Mesenchymal stem cell (in vitro differentiated cells and primary cell): ENCODE data around the gene BTN3A1.
A peak's percentile ranks its signal among the peaks of the same experiment; 100 is the strongest.

Experiments used
- DNase-seq: peaks from one replicate; pipeline ENCODE4 v3.0.0-alpha.2; 2013
- H2AFZ ChIP-seq: one replicate; pipeline ENCODE4 v1.6.1; 2013; ENCODE audit warnings: low read depth, mild to moderate bottlenecking, control low read depth, inconsistent platforms, low read length, moderate library complexity
- H2AK5ac ChIP-seq: 2 replicates; pipeline ENCODE4 v1.6.1; 2013; ENCODE audit warnings: low read length, moderate library complexity, mild to moderate bottlenecking, inconsistent platforms; ENCODE audit not compliant: severe bottlenecking
- H2BK120ac ChIP-seq: one replicate; pipeline ENCODE4 v1.6.1; 2013; ENCODE audit warnings: low read depth, mild to moderate bottlenecking, inconsistent platforms, low read length, moderate library complexity
- H2BK12ac ChIP-seq, 2 experiments: one replicate each; pipeline ENCODE4 v1.6.1; 2013; ENCODE audit warnings: inconsistent platforms in 2 of 2, low read length in 2 of 2, mild to moderate bottlenecking in 2 of 2, moderate library complexity in 2 of 2, control low read depth in 1 of 2
- H2BK15ac ChIP-seq: one replicate; pipeline ENCODE4 v1.6.1; 2013; ENCODE audit warnings: mild to moderate bottlenecking, low read depth, inconsistent platforms; ENCODE audit not compliant: poor library complexity, severe bottlenecking
- H2BK5ac ChIP-seq: 2 replicates; pipeline ENCODE4 v1.6.1; 2013; ENCODE audit warnings: low read depth, mild to moderate bottlenecking, low read length, control low read depth, inconsistent platforms; ENCODE audit not compliant: poor library complexity, severe bottlenecking
- H3K14ac ChIP-seq, 2 experiments: one replicate each; pipeline ENCODE4 v1.6.1; 2013; ENCODE audit warnings: inconsistent platforms in 2 of 2, low read length in 2 of 2, control low read depth in 1 of 2, mild to moderate bottlenecking in 1 of 2, moderate library complexity in 1 of 2
- H3K18ac ChIP-seq, 2 experiments: one replicate each; pipeline ENCODE4 v1.6.1; 2013; ENCODE audit warnings: inconsistent platforms in 2 of 2, low read length in 2 of 2, control low read depth in 1 of 2, low read depth in 1 of 2, mild to moderate bottlenecking in 1 of 2
- H3K23ac ChIP-seq, 2 experiments: one replicate each; pipeline ENCODE4 v1.6.1; 2013; ENCODE audit warnings: inconsistent platforms in 2 of 2, low read length in 2 of 2, mild to moderate bottlenecking in 2 of 2, moderate library complexity in 2 of 2, control low read depth in 1 of 2
- H3K27ac ChIP-seq: 2 replicates; pipeline ENCODE4 v1.5.1; 2013; ENCODE audit warnings: mild to moderate bottlenecking, moderate library complexity, low read length, control low read depth, inconsistent platforms; ENCODE audit not compliant: poor library complexity, severe bottlenecking
- H3K27me3 ChIP-seq, 2 experiments: 2 replicates each; pipeline versions ENCODE4 v1.6.1 to v1.7.0; 2013; ENCODE audit warnings: low read length in 2 of 2, mild to moderate bottlenecking in 2 of 2, moderate library complexity in 2 of 2, control low read depth in 1 of 2, inconsistent platforms in 1 of 2; ENCODE audit not compliant: control insufficient read depth in 1 of 2, insufficient read depth in 1 of 2
- H3K36me3 ChIP-seq, 2 experiments: 2 replicates each; pipeline versions ENCODE4 v1.6.1 to v1.7.0; 2013; ENCODE audit warnings: low read length in 2 of 2, control low read depth in 1 of 2, inconsistent platforms in 1 of 2, low read depth in 1 of 2, mild to moderate bottlenecking in 1 of 2; ENCODE audit not compliant: insufficient read depth in 2 of 2, control insufficient read depth in 1 of 2
- H3K4ac ChIP-seq, 2 experiments: one replicate each; pipeline ENCODE4 v1.6.1; 2013; ENCODE audit warnings: inconsistent platforms in 2 of 2, low read length in 2 of 2, mild to moderate bottlenecking in 2 of 2, moderate library complexity in 2 of 2, control low read depth in 1 of 2, low read depth in 1 of 2
- H3K4me1 ChIP-seq: 2 replicates; pipeline ENCODE4 v1.6.1; 2013; ENCODE audit warnings: low read depth, low read length, control low read depth; ENCODE audit not compliant: control insufficient read depth, insufficient read depth
- H3K4me2 ChIP-seq: 2 replicates; pipeline ENCODE4 v1.6.1; 2013; ENCODE audit warnings: low read length, mild to moderate bottlenecking, inconsistent platforms; ENCODE audit not compliant: poor library complexity, severe bottlenecking
- H3K4me3 ChIP-seq, 2 experiments: 2 replicates each; pipeline versions ENCODE4 v1.5.1 to v1.7.0; 2013; ENCODE audit warnings: low read length in 2 of 2, mild to moderate bottlenecking in 2 of 2, control low read depth in 1 of 2, low read depth in 1 of 2; ENCODE audit not compliant: insufficient read depth in 1 of 2
- H3K79me1 ChIP-seq: replicated peaks from 2 replicates; pipeline ENCODE4 v1.6.1; 2013; ENCODE audit warnings: mild to moderate bottlenecking, control low read depth, low read length, inconsistent platforms; ENCODE audit not compliant: poor library complexity, severe bottlenecking
- H3K9ac ChIP-seq: 2 replicates; pipeline ENCODE4 v1.7.0; 2013; ENCODE audit warnings: mild to moderate bottlenecking, low read length, moderate library complexity
- H3K9me3 ChIP-seq: 2 replicates; pipeline ENCODE4 v1.7.0; 2013; ENCODE audit warnings: mild to moderate bottlenecking, low read length; ENCODE audit not compliant: control insufficient read depth
- H4K8ac ChIP-seq: one replicate; pipeline ENCODE4 v1.6.1; 2013; ENCODE audit warnings: inconsistent platforms, mild to moderate bottlenecking, low read length, moderate library complexity
- H4K91ac ChIP-seq: one replicate; pipeline ENCODE4 v1.6.1; 2013; ENCODE audit warnings: mild to moderate bottlenecking, low read length, inconsistent platforms
- WGBS: methylation state at CpG from one replicate; pipeline ENCODE4 v1.1.7; 2013; ENCODE audit warnings: mixed read lengths; 5-methylcytosine and 5-hydroxymethylcytosine counted together

The BTN3A1 gene

DNA sequence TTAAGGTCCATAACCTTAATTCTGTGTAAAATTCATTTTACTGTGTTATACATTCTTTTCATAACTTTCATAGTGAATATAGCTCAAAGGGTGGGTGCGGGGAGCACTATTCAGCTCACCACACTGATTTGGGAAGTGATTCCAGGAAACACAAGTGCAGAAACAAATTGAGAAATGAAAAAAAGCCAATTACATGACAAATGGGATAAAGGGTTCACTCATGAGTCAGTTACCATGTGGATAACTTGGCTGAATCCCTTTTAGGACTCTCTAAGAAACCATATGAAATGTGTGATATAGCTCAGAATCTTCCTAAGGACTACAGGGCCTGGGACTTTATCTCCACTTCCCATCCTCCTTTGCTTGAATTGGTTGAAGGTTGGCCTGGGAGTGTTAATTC is 52.6 kb downstream of the BTN3A1 start:
- Histone ChIP-seq H4K91ac (no peak overlapping the region), H2BK15ac (no peak overlapping the region), H2BK120ac (no peak overlapping the region), H3K4me3 (no peak overlapping the region), H3K27me3 (no peaks in the 10 kb centered on the region), H3K4me2 (no peak overlapping the region), H3K9me3 (no peaks in the 10 kb centered on the region), H3K4ac (no peak overlapping the region), H2BK5ac (no peak overlapping the region), H3K9ac (no peak overlapping the region), H3K18ac (no peak overlapping the region), H2BK12ac (no peak overlapping the region), H4K8ac (no peak overlapping the region), H3K4me1 (peaks cover 10% of the 10 kb centered on the region), H3K79me1 (no peaks in the 10 kb centered on the region), H3K36me3 (peaks cover 11 to 33% of the 10 kb centered on the region in 2 experiments), H2AK5ac (no peak overlapping the region), H3K27ac (no peak overlapping the region), H3K14ac (no peak overlapping the region), H2AFZ (no peak overlapping the region), H3K23ac (no peak overlapping the region)
- DNase-seq = no peak
- 100% methylated on average over 1 of the region's 1 CpG for WGBS

DNA sequence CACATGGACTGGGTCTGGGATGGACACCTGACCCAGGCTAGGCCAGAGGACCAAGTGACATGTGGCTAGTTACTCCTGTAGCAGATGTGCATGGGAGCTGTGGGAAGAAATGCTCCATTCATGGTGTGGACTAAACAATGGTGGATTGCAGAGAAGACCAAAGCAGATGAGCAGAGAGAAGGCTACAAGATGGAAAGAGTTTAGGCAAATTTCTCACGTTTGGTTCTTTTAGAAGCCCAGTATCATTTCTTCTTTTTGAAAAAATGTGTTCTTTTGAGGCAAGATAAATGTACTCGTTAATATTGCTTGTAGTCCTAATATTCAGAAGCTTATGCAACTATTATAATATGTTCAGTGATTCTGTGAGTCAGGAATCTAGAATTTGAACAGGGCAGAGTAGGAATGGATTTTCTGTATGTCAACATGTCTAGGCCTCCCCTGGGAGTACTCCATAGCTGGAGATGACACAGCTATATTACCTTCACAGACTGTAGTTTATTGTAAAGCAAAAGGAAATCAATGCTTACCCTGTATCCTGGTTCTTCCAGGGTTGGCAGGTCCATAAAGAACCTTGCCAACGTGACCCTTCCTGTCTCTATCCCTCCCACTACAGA is 53.4 kb downstream of the BTN3A1 start:
- peaks cover 2% of the 10 kb centered on the region for H3K79me1 ChIP-seq
- H3K27me3 ChIP-seq = no peaks in the 10 kb centered on the region
- H2AK5ac ChIP-seq = no peak overlapping the region
- no peak for DNase-seq
- H2BK120ac ChIP-seq = no peak overlapping the region
- H3K4ac ChIP-seq = no peak overlapping the region
- H2BK12ac ChIP-seq = no peak overlapping the region
- H3K14ac ChIP-seq = peak overlapping the region in 1 of 2 experiments; percentile 22
- H4K8ac ChIP-seq = no peak overlapping the region
- peaks cover 16 to 33% of the 10 kb centered on the region in 2 experiments for H3K36me3 ChIP-seq
- no peaks in the 10 kb centered on the region for H3K9me3 ChIP-seq
- no peak overlapping the region for H3K27ac ChIP-seq
- no peak overlapping the region for H2AFZ ChIP-seq
- no peak overlapping the region for H3K9ac ChIP-seq
- H2BK15ac ChIP-seq = no peak overlapping the region
- peaks cover 13% of the 10 kb centered on the region for H3K4me1 ChIP-seq
- H3K4me3 ChIP-seq = no peak overlapping the region
- no peak overlapping the region for H4K91ac ChIP-seq
- WGBS = 61% methylated on average over 2 of the region's 3 CpGs
- H2BK5ac ChIP-seq = no peak overlapping the region
- no peak overlapping the region for H3K23ac ChIP-seq
- H3K4me2 ChIP-seq = no peak overlapping the region
- H3K18ac ChIP-seq = no peak overlapping the region

DNA sequence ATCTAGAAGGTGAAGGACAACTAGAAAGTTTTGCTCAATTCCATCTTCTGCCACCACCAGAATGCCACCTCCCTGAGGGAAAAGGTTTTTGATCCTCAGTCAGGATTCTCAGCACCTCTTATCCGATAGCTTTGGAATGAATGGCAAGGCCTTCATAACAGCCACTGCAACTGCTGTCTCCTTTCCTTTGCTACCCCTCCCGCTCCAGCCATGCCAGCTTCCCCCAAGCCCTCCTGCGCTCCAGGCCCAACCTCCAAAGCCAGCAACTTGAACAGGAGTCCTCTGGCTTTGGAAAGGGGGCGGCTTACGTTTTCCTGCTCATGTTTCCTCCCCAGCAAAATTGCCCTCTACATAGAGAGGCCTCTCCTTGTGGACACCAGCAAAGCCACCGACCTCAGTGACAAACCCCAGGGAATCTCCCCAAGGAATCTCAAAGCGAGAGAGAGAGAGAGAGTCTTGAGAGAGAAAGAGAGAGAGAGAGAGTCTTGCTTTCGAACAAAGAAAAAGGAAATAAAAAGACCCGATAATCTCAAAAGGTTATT is 55.3 kb downstream of the BTN3A1 start:
- WGBS = 37% methylated on average over 6 of the region's 9 CpGs
- H2BK120ac ChIP-seq = peak overlapping the region; percentile 11
- H3K27ac ChIP-seq = peak overlapping the region; percentile 59
- DNase-seq = no peak
- peaks cover 11 to 27% of the 10 kb centered on the region in 2 experiments for H3K36me3 ChIP-seq
- H3K79me1 ChIP-seq = peaks cover 3% of the 10 kb centered on the region
- H2BK5ac ChIP-seq = peak overlapping the region; percentile 39
- peak overlapping the region; percentile 71 for H4K91ac ChIP-seq
- H3K4me2 ChIP-seq = peak overlapping the region; percentile 22
- peak overlapping the region; percentile 90 for H4K8ac ChIP-seq
- no peak overlapping the region for H3K14ac ChIP-seq
- H3K4me1 ChIP-seq = peaks cover 17% of the 10 kb centered on the region
- H3K18ac ChIP-seq = peak overlapping the region; percentile 69 to 91
- H2AFZ ChIP-seq = peak overlapping the region; percentile 1
- H3K9me3 ChIP-seq = no peaks in the 10 kb centered on the region
- H2BK15ac ChIP-seq = peak overlapping the region; percentile 44
- peak overlapping the region in 1 of 2 experiments; percentile 85 for H3K4me3 ChIP-seq
- H3K4ac ChIP-seq = peak overlapping the region in 1 of 2 experiments; percentile 22
- H3K9ac ChIP-seq = peak overlapping the region; percentile 94
- H3K27me3 ChIP-seq = no peaks in the 10 kb centered on the region
- peak overlapping the region in 1 of 2 experiments; percentile 64 for H3K23ac ChIP-seq
- no peak overlapping the region for H2BK12ac ChIP-seq
- peak overlapping the region; percentile 27 for H2AK5ac ChIP-seq

DNA sequence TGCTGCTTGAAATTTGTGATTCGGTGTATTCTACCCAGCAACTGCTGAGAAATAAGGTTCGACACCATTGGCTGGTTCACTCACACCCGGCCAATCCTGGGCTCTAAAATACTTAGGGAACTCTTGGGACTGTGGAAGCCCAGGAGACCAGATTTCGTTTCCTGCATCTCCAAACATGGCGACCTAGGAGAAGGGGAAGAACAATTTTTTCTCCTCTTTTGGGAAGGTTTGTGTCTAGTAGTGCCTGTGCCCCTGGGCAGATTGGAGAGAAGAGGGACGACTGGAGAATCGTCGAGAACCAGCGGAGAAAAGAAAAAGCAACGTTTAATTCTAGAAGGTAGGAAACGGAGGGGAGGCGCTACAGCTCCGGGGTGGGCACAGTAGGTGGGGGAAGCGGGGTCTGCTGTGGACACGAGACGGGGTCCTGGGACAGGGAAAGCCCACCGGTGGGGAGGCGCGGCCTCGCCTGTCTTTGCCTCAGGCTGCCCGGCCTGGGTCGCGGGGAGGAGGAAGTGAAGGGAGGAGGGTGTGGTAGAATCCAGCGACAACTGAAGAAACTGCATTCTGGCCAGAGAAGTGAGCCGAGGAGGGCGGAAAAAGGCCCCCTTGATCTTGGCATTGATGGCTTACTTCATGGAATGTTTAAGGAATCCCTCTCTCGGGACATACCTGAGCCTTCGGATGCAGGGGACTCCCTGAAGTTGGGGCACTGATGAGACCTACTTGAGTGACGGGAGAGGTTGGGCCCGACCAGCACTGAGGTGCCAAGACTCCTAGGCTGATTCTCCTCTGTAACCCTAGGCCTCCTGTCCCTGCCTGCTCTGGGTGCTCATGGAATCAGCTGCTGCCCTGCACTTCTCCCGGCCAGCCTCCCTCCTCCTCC is 56.0 kb downstream of the BTN3A1 start, which contains the start of gene BTN2A1:
Gene BTN2A1, plus strand, starts transcription at position 150 of the 883 bp plus-strand sequence. Its CDS starts 682 bp downstream, at position 832.
- WGBS = under 1% methylated on average over 26 of the region's 31 CpGs

More for the DNA sequence above, 56.0 kb downstream of the BTN3A1 start, which contains the start of gene BTN2A1:
- peak within 1 kb of the TSS; percentile 94 for H3K27ac ChIP-seq
- H3K36me3 ChIP-seq = peaks cover 12 to 34% of the 10 kb centered on the region in 2 experiments
- H3K4me3 ChIP-seq = peak within 1 kb of the TSS; percentile 85 to 91
- peaks cover 17% of the 10 kb centered on the region for H3K4me1 ChIP-seq
- H3K4ac ChIP-seq = peak within 1 kb of the TSS; percentile 79 to 92
- H3K14ac ChIP-seq = peak within 1 kb of the TSS in 1 of 2 experiments; percentile 98
- no peaks in the 10 kb centered on the region for H3K27me3 ChIP-seq
- peak within 1 kb of the TSS; percentile 29 to 64 for H3K23ac ChIP-seq
- H3K79me1 ChIP-seq = peaks cover 8% of the 10 kb centered on the region
- H2BK120ac ChIP-seq = peak within 1 kb of the TSS; percentile 97
- peak within 1 kb of the TSS; percentile 94 for H2BK15ac ChIP-seq
- peak within 1 kb of the TSS; percentile 27 for H2AK5ac ChIP-seq
- no peaks in the 10 kb centered on the region for H3K9me3 ChIP-seq
- peak within 1 kb of the TSS; percentile 88 for H4K91ac ChIP-seq
- peak within 1 kb of the TSS; percentile 62 for H3K4me2 ChIP-seq
- H2BK12ac ChIP-seq = peak within 1 kb of the TSS in 1 of 2 experiments; percentile 50
- H3K9ac ChIP-seq = peak within 1 kb of the TSS; percentile 94
- peak within 1 kb of the TSS; percentile 81 for H2BK5ac ChIP-seq
- peak; percentile 96 for DNase-seq
- H3K18ac ChIP-seq = peak within 1 kb of the TSS; percentile 84 to 99
- peak within 1 kb of the TSS; percentile 79 for H2AFZ ChIP-seq
- peak within 1 kb of the TSS; percentile 98 for H4K8ac ChIP-seq
